LNCaP clone FGC (cell line): ENCODE results near the gene SLC30A2.

ENCODE experiments used
- DNase-seq: peaks from one replicate; pipeline ENCODE4 v3.0.0-alpha.2; 2011; ENCODE audit warnings: low read depth
- H3K4me3 ChIP-seq: 2 replicates; pipeline ENCODE4 v1.5.1; 2011; ENCODE audit warnings: mild to moderate bottlenecking, low read depth, low read length, control low read depth
- TF ChIP-seq, protein P1 (sequence below): IDR thresholded peaks from 2 replicates; pipeline ENCODE4 v1.5.1; 2012; ENCODE audit warnings: mild to moderate bottlenecking; ENCODE audit not compliant: control insufficient read depth, insufficient read depth; ENCODE audit errors: extremely low read depth

The SLC30A2 gene

DNA sequence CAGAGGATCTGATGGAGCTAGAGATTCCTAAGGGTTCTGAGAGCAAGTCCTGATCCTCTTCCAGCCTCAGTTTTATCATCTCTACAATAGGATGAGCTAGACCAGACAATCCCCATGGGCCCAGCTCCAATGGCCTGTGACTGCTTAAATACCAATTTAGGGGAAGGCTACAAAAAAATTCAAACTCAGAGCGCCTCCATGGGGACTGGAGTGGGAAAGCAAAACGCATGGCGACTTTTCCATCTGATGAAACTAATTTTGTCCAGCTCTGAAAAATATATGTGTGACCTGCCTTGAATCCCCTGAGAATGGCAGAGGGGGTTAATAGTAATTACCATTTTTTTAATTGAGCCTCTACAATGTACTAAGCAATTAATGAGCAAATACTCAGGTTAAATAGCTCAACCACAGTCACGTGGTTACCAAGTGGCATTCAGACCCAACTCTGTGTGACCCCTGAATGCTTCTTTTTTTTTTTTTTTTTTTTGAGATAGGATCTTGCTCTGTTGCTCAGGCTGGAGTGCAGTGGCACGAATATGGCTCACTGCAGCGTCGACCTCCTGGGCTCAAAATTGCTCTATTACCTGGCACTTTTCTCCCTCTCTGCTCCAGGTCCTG, 15.9 kb downstream of the SLC30A2 start:
- H3K4me3 ChIP-seq = no peak overlapping the region
- TF ChIP-seq, protein P1, sequence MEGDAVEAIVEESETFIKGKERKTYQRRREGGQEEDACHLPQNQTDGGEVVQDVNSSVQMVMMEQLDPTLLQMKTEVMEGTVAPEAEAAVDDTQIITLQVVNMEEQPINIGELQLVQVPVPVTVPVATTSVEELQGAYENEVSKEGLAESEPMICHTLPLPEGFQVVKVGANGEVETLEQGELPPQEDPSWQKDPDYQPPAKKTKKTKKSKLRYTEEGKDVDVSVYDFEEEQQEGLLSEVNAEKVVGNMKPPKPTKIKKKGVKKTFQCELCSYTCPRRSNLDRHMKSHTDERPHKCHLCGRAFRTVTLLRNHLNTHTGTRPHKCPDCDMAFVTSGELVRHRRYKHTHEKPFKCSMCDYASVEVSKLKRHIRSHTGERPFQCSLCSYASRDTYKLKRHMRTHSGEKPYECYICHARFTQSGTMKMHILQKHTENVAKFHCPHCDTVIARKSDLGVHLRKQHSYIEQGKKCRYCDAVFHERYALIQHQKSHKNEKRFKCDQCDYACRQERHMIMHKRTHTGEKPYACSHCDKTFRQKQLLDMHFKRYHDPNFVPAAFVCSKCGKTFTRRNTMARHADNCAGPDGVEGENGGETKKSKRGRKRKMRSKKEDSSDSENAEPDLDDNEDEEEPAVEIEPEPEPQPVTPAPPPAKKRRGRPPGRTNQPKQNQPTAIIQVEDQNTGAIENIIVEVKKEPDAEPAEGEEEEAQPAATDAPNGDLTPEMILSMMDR = no peak
- DNase-seq = no peak

DNA sequence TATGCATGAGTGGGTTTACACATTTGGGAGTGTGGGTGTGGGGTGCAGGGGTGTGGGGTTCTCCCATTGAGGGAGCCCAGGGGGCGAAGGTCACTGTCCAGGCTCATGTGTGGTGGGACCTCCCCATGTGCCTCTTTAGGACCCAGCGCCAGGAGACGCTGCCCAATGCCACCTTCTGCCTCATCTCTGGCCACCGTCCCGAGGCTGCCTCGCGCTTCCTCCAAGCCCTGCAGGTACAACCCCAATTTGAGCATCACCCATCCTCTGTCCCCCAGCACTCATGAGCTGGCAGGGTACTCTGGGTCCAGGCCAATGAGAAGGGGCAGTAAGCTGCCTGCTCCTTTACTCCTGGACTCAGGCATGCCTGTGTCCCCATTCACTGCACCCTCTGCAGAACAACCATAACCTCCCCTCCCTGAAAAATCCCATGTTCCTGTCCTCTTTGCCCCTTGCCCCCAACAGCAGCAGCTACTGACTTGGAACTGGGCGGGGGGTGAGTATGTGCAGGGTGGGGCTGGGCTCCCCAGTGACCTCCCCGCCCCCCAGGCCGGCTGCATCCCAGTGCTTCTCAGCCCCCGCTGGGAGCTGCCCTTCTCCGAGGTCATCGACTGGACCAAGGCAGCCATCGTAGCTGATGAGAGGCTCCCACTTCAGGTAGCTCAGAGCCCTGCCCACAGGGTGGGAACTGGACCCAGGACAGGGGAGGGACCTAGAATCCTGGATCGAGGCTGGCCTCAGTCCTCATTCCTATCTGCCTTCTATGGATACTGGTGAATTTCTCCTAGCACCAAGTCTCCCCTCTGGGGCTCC, 16.7 kb downstream of the SLC30A2 start:
- TF ChIP-seq, protein P1 = no peak
- H3K4me3 ChIP-seq = no peak overlapping the region
- no peak for DNase-seq

DNA sequence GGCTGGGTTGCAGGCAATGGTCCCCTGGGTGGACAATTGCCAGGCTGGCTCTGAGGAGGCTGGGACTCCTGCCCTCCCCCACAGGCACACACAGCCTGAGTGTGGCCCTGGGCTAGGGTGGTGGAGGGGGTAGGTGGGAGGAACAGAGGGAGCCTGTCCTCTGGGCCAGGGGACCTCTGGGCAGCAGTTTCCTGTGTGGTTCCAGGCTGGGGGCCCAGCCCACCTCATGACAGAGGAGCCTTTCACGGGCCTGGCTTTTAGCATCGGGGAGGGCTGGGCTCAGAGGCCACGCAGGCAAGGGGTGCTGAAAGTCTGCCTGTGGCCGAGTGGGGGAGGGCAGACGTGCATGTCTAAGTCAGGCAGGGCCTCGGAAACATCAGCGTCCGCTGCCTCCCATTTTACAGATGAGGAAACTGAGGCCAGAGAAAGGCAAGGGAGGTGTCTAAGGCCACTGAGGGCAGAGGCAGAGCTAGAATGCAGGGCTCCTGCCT, 17.4 kb downstream of the SLC30A2 start:
- TF ChIP-seq, protein P1 = no peak
- H3K4me3 ChIP-seq = no peak overlapping the region
- DNase-seq = no peak

DNA sequence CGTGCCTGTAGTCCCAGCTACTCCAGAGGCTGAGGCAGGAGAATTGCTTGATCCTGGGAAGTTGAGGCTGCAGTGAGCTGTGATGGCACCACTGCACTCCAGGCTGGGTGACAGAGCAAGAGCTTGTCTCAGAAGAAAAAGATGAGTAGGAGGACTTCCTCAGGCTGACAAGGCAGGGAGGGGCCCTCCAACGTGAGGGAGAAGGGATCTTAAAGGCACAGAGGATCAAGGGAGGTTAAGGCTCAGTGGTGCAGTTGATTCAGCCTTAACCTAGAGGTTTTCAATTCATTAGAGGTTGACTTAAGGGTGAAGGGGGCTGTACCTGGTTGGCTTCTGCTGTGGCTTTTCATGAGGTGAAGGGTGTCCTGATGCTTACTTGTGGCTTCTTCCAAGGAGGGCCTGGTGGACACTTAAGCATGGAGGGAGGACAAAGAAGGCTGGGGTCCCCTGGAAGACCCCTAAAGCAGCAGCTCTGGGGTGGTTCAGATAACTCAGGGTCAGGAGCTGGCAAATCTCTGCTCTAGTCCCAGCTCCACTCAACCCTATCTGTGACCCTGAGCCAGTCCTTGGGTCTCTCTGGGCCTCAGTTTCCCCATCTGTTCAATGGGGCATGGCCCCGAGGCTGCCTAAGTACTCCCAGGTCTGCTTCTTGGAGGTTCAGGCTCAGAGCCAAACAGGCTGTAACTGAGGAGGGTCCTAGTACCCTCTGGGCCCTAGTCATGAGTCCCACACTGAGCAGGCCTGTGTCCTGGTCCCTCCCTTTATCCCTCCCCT, 18.0 kb downstream of the SLC30A2 start:
- DNase-seq = no peak
- TF ChIP-seq, protein P1 = no peak
- no peak overlapping the region for H3K4me3 ChIP-seq

DNA sequence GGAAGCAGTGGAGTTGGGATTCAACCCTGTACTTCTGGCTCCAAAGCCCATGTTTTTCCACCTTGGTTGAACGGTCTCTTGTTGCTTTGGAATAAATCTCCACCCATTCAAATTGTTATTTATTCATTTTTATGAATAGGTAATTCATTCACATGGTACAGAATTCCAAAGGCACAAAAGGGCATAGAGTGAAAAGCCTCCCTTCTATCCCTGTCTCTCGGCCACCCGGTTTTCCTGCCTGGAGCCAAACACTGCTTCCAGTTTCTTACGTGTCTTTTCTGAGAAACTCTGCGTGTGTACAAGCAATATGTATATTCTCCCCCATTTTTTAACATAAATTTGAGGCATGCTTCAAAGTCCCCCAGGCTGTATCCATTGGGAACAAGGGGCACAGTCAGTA, 20.4 kb downstream of the SLC30A2 start:
- DNase-seq = no peak
- TF ChIP-seq, protein P1 = no peak

DNA sequence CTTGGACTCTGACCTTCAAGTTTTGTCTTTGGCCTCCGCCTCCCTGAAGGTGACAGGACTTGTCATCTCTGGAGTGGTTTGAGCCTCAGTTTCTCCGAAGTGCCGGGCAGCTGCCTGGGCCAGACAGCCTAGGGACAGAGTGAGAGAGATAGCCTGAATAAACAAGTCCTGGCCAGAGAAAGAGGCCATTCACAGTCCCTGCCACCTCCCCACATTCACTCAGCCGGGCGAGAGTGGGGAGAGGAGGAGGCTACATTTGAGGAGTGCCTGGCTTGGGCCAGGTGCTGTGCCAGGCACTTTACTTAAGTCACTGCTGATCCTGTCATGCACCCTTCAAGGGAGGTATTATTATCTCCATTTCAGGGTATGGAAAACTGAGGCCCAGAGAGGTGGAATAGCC, 20.9 kb downstream of the SLC30A2 start:
- H3K4me3 ChIP-seq = no peak overlapping the region
- TF ChIP-seq, protein P1 = no peak
- DNase-seq = no peak

More for the DNA sequence above, 20.4 kb downstream of the SLC30A2 start:
- no peak overlapping the region for H3K4me3 ChIP-seq
